ENCODE data around the gene PPP2R2D.
"Not testable (repeated sequence)": the region's sequence is repeated elsewhere in the genome, so short reads cannot be mapped to it uniquely, and the experiment has no call there.

The PPP2R2D gene

DNA sequence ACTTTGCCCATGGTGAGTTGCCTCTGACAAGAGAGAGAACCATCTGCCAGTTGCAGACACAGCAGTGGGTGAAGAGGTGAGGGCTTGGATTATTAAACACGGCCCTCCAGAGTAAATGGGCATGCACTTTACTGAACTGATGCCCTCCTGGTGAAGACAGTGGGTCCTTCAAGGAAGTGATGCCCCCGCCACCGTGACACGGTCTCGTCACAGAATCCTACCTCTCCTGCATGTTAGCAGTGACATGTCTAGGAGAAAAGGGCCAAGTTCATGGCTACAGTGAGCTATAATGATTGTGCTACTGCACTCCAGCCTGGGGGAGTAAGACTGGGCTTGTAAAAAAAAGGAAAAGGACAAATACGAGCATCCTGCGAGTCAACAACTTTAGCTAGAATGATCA lies 78.5 kb downstream of the PPP2R2D start:
- no peak for DNase-seq

GRCh38 chr10:131979821-131980270 lies 79.0 kb downstream of the PPP2R2D start:
- DNase-seq: no peak

DNA sequence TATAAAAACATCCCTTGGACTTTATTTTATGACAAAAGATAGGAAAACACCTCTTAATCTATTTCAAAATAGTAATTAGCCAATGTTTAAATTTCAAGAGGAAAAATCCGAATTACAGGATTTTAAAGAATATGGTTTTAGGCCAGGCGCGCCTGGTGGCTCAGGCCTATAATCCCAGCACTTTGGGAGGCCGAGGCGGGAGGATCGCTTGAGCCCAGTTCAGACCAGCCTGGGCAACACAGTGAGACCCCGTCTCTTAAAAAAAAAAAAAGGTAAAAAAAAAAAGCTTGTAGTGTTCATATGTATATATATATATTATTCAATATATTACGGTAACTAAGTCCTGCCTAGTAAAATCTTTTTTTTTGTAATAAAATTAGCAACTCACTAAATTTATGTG lies 79.5 kb downstream of the PPP2R2D start:
- no peak for DNase-seq

GRCh38 chr10:131980761-131981428 lies 80.1 kb downstream of the PPP2R2D start:
- DNase-seq: no peak

DNA sequence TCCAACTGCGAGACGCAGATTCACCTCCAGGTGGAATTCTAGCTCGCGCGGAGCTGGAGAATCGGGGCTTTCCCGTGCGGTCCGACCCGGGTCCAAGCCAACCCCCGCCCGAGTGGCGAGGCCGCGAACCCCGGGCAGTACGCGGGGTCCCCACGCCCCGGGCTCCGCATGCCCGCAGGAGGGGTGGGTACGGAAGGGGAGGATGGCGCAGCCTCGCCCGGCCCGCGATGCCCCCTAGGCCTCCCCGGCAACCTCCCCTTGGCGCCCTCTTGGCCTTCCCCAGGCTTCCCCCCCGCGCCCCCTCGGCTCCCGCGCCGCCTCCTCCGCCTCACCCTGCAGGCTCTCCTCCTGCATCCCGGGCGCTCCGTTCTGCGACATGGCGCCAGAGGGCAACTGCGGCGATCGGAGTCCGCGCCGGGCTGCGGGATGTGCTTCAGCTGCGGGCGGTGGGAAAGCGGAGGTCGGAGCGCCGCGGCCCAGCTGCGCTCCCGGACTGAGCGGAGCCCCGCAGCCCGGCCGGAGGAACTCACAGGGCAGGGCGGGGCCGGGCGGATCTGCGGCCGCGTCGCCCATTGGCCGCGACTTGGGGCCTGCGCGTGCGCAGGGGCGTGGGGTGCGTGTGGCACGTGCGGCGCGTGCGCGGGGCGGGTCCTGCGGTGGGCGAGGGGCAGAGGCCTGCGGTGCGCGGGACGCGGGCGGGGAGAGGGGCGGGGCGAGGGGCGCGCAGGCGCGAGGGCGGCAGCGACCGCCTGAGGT lies 80.8 kb downstream of the PPP2R2D start, which contains the start of gene BNIP3:
Gene BNIP3 (minus strand): TSS at position 495 of the 756 bp plus-strand sequence. CDS start 117 bp downstream, at position 378.
- DNase-seq: no peak

DNA sequence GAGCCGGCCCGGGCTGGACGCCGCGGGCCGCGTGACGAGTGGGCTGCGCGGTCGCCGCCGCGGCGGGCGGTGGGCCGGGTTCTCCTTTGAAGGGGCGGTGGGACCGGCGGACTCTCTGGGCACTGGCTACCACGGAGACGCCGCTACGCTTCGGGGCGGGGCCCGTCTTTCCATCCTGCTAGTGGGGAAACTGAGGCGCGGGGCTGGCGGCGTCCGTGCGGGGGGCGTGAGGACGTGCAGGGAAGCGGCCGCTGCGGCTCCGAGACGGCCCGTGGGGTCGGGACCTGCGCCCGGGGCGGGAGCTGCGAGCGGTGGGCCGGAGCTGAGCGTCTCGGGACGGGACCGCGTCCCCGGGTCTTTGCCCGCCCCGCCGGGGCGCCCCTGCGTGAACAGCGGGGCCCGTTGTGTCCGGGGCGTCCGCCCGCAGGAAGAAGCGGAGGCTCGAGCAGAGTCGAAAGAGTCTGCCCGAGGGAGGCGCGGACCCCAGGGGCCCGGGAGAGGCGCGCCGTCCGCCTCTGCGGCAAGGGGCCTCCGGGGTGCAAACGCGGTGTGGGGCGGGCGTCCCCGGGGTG lies 81.5 kb downstream of the PPP2R2D start:
- DNase-seq: no peak

- DNase-seq: no peak
Measured at GRCh38 chr10:131982796-131983195, 82.0 kb downstream of the PPP2R2D start.

DNA sequence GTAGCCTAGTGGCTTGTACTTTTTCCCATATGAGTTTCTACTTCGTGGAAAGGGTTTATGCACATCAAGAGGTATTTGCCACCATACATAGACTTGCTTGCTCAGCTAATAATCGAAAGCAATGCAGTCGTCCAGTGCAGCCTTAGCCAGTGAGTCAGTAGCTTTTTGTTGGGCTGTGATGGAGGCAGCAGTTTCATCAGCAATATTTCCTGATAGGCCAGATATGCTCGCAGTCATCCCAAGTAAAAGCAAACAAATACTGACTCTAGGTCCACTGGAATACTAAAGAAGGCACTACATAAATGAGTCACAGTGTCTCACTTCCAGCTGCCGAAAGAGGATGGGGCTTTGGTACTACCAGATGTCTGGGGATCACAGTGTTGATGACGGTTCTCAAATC lies 83.0 kb downstream of the PPP2R2D start:
- no peak for DNase-seq

DNA sequence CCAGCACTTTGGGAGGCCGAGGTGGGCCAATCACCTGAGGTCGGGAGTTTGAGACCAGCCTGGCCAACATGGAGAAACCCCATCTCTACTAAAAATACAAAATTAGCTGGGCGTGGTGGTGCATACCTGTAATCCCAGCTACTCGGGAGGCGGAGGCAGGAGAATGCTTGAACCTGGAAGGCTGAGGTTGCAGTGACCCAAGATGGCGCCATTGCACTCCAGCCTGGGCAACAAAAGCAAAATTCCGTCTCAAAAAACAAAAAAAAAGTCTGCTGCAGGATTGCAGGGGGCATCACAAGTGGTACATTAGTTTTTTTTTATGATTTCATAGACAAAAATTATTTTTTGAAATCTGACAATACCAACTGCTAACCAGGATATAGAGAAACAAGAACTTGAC lies 86.0 kb downstream of the PPP2R2D start:
- DNase-seq: not testable (repeated sequence)

DNA sequence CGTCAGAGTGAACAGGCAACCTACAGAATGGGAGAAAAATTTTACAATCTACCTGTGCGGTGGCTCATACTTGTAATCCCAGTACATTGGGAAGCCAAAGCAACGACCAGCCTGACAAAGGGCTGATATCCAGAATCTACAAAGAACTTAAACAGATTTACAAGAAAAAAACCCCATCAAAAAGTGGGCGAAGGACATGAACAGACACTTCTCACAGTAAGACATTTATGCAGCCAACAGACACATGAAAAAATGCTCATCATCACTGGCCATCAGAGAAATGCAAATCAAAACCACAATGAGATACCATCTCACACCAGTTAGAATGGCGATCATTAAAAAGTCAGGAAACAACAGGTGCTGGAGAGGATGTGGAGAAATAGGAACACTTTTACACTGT lies 86.5 kb downstream of the PPP2R2D start:
- DNase-seq: not testable (repeated sequence)

DNA sequence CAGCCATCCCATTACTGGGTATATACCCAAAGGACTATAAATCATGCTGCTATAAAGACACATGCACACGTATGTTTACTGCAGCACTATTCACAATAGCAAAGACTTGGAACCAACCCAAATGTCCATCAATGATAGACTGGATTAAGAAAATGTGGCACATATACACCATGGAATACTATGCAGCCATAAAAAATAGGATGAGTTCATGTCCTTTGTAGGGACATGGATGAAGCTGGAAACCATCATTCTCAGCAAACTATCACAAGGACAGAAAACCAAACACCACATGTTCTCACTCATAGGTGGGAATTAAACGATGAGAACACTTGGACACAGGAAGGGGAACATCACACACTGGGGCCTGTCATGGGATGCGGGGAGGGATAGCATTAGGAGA lies 87.0 kb downstream of the PPP2R2D start:
- not testable (repeated sequence) for DNase-seq

DNA sequence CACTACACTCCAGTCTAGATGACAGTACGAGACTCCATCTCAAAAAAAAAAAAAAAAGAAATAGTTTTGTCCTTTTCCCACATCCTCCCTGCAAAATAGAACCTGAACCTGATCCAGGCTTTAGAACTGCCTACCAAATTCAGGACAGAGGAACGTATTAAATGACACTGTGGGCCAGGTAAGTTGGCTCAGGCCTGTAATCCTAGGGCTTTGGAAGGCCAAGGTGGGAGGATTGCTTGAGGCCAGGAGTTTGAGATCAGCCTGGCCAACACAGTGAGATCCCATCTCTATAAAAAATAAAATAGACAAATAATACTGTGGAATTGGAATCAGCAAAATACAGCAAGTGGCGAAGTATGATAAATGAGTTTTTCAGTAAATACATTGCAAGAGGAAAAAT lies 90.9 kb downstream of the PPP2R2D start:
- no peak for DNase-seq

DNA sequence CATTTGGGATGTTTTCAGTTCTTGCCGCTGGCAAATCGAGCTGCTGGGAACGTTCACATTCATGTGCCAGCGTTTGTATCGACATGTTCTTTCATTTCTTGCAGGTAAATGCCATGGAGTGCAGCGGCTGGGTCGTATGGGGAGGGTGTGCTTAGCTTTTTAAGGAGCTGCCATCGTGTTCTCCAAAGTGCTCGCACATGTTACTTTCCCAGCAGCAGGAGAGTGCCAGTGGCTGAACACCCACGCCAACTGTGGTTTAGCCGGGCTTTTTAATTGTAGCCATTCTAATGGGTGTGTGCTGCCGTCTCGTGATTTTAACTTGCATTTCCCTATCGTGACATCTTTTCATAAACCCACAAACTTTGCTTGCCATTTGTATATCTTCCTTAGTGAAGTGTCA lies 92.5 kb downstream of the PPP2R2D start:
- no peak for DNase-seq

GRCh38 chr10:131994435-131994834 lies 93.6 kb downstream of the PPP2R2D start:
- no peak for DNase-seq

GRCh38 chr10:131996466-131997365 lies 95.9 kb downstream of the PPP2R2D start:
- DNase-seq: no peak

DNA sequence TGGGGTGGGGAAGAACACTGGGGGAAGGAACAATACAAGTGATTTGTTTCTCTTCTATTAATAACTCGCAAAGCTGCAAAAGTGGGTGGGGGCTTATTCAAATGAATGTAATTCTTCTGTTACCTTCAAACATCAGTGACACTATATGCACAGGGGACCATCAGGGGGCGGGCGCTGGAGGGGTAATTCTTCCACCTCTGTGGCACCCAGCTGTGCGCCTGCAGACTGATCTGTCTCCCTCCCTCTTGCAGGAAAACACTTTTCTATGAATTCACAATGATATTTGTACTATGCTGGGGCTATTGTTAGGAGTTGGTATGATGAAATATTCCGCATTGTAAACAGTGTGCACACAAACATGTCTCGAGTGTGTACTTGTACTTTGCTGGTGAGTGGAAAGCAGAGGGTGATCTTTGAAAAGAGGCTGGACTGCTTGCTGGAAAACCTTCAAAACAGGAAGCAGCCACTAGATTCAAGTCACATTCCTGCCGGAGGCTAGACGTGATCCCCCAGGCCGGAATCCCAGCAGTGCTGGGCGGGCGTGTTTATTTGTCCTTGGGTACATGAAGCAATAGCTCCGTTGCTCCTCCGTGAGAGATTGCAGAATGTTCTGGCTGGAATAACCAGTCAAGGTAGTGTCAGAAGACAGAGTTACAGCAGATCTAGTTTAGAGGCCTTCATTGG lies 96.7 kb downstream of the PPP2R2D start:
- no peak for DNase-seq

DNA sequence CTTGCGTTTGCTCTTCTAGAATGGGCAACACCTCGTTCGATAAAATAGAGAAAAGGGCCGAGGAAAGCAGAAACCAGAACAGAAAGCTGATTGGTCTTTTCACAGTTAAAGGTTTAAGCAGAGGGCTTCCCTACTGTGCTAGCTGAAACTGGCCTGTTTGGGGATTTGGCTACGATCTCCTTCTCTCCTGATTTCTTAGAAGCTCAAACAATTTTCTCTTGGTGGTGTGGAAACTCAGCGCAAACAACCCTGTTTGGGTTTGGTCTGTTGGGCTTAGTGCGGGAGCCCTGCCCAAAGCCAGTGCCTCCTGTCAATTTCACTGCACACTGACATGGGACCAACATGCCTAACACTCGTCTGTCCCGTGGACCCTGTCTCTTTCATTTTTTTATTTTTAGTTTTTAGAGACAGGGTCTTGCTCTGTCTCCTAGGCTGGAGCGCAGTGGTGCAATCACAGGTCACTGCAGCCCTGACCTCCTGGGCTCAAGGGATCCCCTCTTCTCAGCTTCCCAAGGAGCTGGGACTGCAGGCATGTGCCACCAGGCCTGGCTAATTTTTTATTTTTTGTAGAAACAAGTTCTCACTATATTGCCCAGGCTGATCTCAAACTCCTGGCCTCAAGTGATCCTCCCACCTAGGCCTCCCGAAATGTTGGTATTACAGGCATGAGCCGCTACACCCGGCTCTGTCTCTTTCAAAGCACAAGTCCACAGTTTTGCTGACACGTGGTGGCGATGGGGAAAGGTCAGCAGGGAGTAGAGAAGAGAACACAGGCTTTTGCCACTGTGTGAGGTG lies 97.4 kb downstream of the PPP2R2D start:
- no peak for DNase-seq

DNA sequence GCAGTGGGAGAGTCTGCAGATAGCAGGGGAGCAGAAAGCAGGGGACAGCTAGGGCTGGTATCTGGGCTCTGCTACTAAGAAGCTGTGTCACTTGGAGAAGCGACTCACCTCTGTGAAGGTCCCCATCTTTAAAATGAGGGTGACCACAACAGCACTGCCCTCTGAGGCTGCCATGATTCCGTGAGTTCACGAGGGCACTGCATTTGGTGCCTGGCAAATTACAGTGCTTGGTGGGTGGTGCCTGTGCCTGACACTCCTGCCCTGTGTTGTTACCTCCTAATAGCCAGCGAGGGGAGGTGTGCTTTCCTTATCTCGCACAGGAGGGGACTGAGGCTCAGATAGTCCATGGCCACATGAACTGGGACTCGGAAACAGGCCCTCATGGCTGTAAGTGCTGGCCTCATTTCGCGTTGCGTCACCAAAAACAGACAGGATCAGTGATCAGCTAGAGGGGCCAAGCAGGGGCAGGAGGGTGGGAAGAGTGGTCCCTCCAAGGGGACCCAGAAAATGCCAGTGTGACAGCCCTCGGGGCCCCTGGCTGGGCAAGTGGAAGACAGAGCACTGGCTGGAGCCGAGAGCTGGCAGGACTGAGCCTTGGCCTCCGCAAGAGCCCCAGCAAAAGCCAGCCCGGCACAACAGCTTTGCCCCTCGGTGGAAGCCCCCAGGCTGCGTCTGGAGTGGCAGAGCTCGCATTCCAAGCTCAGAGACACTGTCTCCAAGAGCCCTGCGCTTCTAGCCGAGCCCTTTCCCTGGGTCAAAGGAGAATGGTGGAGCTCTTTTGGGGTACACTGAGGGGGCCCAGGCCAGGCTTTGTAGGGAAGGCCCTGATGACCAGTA lies 98.3 kb downstream of the PPP2R2D start:
- DNase-seq: no peak

- DNase-seq: no peak
Measured at GRCh38 chr10:132001238-132001972, 100.6 kb downstream of the PPP2R2D start.

- DNase-seq: no peak
Measured at GRCh38 chr10:132002004-132002403, 101.2 kb downstream of the PPP2R2D start.
